Type B pancreatic cell (in vitro differentiated cells): ENCODE results near the gene CNTNAP2. TPM values are rescaled to one million over a fixed set of nuclear protein-coding genes. Genes with fewer than 3 reads are reported as not detected.
A peak's percentile ranks its signal among the peaks of the same experiment; 100 is the strongest.
"Not testable (repeated sequence)": the region's sequence is repeated elsewhere in the genome, so short reads cannot be mapped to it uniquely, and the experiment has no call there.

Source experiments
- DNase-seq: peaks from one replicate; pipeline ENCODE4 v3.0.0; 2021; ENCODE audit warnings: mixed read lengths; ENCODE audit not compliant: unreplicated experiment; ENCODE audit errors: extremely low spot score
- H3K27ac Mint-ChIP-seq: 2 replicates; pipeline ENCODE4 v1.8.0; 2021; ENCODE audit warnings: mild to moderate bottlenecking, mixed read lengths
- H3K27me3 Mint-ChIP-seq: 2 replicates; pipeline ENCODE4 v1.8.0; 2021; ENCODE audit warnings: mixed read lengths
- H3K36me3 Mint-ChIP-seq: 2 replicates; pipeline ENCODE4 v1.8.0; 2021; ENCODE audit warnings: mixed read lengths
- H3K4me1 Mint-ChIP-seq: one replicate; pipeline ENCODE4 v1.8.0; 2021; ENCODE audit warnings: mixed read lengths; ENCODE audit not compliant: unreplicated experiment
- H3K4me3 Mint-ChIP-seq: 2 replicates; pipeline ENCODE4 v1.8.0; 2021; ENCODE audit warnings: mild to moderate bottlenecking, mixed read lengths
- H3K9me3 Mint-ChIP-seq: 2 replicates; pipeline ENCODE4 v1.8.0; 2021; ENCODE audit warnings: mixed read lengths
- total RNA-seq: library from RNA; stranded (reverse); gene quantifications from 2 replicates; pipeline ENCODE4 v1.2.1, GENCODE V29; 2021; ENCODE audit warnings: low replicate concordance
- TF ChIP-seq, protein P1 (sequence below): fragments of 200-600 bp; sonication (generic); conservative IDR thresholded peaks from 2 replicates; pipeline ENCODE4 v1.5.0; 2021; ENCODE audit warnings: antibody characterized with exemption, mild to moderate bottlenecking

CNTNAP2 gene
- total RNA-seq, 1 donor from 2014 or later = 26.8 TPM

DNA sequence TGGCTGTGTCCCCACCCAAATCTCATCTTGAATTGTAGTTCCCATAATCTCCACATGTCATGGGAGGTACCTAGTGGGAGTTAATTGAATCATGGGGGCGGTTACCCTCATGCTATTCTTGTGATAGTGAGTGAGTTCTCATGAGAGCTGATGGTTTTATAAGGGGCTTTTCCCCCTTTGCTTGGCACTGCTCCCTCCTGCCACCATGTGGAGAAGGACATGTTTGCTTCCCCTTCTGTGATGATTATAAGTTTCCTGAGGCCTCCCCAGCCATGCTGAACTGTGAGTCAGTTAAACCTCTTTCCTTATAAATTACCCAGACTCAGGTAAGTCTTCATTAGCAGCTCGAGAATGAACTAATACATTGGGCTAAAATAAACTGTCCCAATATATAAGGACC is 1482.1 kb downstream of the CNTNAP2 start:
- DNase-seq = not testable (repeated sequence)

DNA sequence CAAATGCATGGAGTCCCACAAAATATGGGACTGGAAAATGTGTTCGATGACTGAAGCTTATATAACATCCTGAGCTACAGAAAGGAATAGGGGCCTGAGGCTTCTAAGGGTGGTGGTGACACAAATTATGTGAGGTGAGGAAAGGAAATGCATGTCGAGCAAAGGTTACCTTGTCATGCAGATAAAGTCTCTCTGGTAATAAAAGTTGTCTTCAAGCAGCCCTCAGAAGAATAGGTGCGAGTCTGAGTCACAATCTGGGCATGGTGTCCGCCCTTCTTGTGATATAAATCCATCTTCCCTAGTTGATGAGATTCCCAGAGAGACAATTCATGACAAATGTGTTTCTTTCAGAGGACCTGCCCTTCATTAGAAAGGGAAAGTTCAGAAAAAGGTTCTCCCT is 1488.7 kb downstream of the CNTNAP2 start:
- Mint-ChIP-seq H3K9me3 (no peaks in the 10 kb centered on the region), H3K27me3 (no peaks in the 10 kb centered on the region), H3K4me3 (no peak overlapping the region), H3K36me3 (no peaks in the 10 kb centered on the region), H3K27ac (no peak overlapping the region), H3K4me1 (peaks cover 12% of the 10 kb centered on the region)
- no peak for DNase-seq
- TF ChIP-seq, protein P1, sequence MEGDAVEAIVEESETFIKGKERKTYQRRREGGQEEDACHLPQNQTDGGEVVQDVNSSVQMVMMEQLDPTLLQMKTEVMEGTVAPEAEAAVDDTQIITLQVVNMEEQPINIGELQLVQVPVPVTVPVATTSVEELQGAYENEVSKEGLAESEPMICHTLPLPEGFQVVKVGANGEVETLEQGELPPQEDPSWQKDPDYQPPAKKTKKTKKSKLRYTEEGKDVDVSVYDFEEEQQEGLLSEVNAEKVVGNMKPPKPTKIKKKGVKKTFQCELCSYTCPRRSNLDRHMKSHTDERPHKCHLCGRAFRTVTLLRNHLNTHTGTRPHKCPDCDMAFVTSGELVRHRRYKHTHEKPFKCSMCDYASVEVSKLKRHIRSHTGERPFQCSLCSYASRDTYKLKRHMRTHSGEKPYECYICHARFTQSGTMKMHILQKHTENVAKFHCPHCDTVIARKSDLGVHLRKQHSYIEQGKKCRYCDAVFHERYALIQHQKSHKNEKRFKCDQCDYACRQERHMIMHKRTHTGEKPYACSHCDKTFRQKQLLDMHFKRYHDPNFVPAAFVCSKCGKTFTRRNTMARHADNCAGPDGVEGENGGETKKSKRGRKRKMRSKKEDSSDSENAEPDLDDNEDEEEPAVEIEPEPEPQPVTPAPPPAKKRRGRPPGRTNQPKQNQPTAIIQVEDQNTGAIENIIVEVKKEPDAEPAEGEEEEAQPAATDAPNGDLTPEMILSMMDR = no peak

More for the DNA sequence above, 1482.1 kb downstream of the CNTNAP2 start:
- H3K27me3 Mint-ChIP-seq, H3K4me1 Mint-ChIP-seq, H3K36me3 Mint-ChIP-seq, H3K27ac Mint-ChIP-seq, H3K4me3 Mint-ChIP-seq, H3K9me3 Mint-ChIP-seq: not testable (repeated sequence)
- TF ChIP-seq, protein P1 = peak; percentile 41

DNA sequence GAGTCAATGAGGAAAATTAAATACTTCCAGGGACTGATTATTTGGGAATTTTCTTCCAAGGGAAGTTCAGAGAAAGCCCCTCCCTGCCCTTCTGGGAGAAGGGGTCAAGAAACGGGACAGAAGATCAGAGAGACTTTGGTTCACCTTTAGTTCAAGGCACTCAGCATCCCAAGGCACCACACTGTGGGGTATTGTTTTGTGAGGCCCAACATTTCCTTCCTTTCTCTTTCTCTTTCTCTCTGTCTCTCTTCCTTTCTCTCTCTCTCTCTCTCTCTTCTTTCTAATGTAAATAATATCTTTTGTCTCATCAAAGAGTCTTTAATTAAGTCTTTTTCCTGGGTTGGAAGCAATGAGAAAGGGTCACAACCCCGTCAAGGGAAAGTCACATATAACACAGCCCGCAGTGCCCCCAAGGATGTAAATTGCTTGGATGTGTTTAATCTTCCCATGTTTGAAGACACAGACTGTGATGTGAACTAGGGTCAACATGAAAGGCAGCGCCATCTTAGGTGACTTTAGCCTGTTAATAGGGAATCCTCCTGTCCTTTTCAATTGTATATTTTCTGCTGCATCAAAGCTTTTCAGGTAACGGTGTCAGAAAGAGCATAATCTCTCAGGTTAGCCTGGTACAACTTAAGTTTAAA is 1490.7 kb downstream of the CNTNAP2 start:
- Mint-ChIP-seq H3K27me3 (no peaks in the 10 kb centered on the region), H3K4me3 (no peak overlapping the region), H3K9me3 (no peaks in the 10 kb centered on the region), H3K4me1 (peaks cover 12% of the 10 kb centered on the region), H3K36me3 (no peaks in the 10 kb centered on the region), H3K27ac (peak overlapping the region; percentile 10)
- DNase-seq = no peak
- TF ChIP-seq, protein P1 = no peak

DNA sequence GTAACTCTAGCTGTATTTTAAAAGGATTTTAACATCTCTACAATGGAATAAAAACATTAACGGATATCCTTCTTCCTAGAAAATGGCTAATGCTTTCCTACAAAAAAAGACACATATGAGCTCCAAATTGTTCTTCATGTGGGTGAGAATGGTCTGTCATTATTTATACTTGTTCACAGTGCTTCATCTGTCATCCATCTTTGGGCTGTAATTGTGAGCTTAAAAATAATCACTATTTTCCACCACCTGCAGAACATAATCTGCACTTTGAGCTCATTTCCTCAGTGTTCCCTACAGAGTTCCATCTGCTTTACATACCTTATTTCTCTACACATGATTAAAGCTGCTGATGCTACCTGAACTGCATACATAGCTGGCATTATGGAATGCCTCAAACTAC is 1494.8 kb downstream of the CNTNAP2 start:
- H3K27ac Mint-ChIP-seq = no peak overlapping the region
- H3K4me1 Mint-ChIP-seq = peaks cover 12% of the 10 kb centered on the region
- no peak overlapping the region for H3K4me3 Mint-ChIP-seq
- H3K36me3 Mint-ChIP-seq = no peaks in the 10 kb centered on the region
- DNase-seq = no peak
- H3K9me3 Mint-ChIP-seq = no peaks in the 10 kb centered on the region
- H3K27me3 Mint-ChIP-seq = no peaks in the 10 kb centered on the region
- TF ChIP-seq, protein P1 = no peak

DNA sequence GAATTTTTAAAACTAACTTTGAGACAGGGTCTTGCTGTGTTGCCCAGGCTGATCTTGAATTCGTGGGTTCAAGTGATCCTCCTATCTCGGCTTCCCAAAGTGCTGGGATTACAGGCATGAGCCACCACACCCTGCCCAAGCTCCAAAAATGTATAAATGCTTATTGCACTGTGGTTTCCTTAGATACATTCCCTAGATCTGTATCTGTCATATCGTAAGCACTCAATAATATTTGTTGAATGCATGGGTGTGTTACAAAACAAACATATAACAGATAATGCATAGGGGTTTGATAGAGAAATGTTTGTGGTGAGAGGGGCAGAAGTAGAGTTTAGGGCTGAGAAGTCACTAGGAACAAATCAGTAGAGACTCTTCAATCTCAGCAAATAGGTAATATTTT is 1518.7 kb downstream of the CNTNAP2 start:
- Mint-ChIP-seq H3K27ac (no peak overlapping the region), H3K27me3 (peaks cover 9% of the 10 kb centered on the region), H3K4me1 (peaks cover 11% of the 10 kb centered on the region), H3K4me3 (no peak overlapping the region), H3K36me3 (no peaks in the 10 kb centered on the region), H3K9me3 (no peaks in the 10 kb centered on the region)
- TF ChIP-seq, protein P1 = no peak
- no peak for DNase-seq
